Measurements from ENCODE around the gene HHIPL1. TPM values are rescaled to one million over a fixed set of nuclear protein-coding genes. Genes with fewer than 3 reads are reported as not detected.

HHIPL1 gene
- total RNA-seq, 1 donor from 2014 or later = 0.32 TPM

DNA sequence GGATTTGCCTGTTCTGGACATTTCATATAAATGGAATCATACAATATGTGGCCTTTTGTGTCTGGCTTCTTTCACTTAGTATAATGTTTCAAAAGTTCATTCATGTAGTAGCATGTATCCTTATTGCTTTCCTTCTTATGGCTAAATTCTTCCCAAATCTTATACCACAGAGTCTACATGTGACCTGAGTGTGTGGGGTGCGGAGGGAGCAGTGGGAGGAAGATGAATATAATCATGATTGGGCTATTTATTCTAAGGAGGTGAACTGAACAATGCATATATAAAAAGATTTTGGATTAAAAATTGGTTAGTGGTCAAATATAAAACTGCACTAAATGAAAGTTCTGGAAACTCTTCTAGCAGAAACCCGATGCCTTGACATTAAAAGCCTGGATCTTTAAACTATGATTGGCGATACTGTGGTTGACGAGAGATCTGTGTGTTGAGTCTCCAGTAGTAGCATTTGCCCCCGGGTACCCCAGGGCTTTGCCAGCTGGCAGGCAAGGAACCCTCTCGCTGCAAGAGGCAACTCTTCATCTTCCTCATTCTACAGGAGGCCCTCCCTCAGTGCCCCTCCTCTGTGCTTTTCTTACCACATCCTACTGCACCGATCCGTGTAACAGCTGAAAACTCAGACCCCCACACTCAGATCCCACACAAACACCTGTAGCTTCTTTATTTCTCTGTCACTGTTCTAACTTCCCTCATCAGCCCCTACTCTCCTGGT, 41.8 kb downstream of the HHIPL1 start:
- DNase-seq (ENCODE audit: low read depth) = no peak

DNA sequence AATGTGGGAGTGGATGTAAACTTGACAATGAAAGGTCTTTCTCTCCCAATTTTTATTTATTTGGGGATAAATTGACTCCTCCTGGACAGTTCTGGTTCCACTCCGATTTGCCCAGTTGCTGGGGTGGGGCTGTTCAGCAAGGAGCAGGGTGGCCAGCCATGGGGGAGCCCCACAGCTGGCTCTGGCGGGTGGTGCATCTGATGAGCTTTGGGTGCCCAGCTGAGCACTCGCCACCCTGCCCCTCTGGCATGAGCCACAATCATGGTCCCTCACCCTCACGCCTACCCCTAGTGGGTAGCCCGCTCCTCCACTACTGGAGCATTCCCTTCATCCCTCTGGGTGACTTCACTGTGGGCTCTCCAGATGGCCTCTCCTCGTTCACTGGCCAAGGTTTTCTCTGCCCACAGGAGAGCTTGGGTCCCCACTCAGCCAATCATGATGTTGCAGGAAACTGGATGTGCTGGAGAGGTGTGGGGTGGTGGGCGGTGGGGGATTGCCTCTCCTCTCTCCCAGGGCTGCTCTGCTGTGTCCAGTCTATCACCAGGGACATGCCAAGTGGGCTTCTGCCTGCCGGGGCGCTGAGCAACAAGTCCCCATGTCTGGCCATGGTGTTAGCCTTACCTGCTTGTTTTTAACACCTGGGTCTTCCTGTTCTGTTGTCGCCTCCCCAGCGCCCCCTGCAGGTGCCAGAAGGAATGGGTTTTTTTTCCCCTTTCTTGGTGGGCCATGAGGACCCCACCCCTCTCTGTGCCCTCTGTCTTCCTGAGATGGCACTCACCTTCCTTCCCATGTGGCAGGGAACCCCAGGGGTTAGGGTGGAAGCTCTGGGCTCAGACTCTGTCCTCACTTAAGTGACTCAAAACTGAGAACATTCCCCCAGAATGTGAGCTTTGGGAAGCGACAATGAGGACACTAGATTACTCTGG, 42.6 kb downstream of the HHIPL1 start:
- no peak for DNase-seq (ENCODE audit: low read depth)

DNA sequence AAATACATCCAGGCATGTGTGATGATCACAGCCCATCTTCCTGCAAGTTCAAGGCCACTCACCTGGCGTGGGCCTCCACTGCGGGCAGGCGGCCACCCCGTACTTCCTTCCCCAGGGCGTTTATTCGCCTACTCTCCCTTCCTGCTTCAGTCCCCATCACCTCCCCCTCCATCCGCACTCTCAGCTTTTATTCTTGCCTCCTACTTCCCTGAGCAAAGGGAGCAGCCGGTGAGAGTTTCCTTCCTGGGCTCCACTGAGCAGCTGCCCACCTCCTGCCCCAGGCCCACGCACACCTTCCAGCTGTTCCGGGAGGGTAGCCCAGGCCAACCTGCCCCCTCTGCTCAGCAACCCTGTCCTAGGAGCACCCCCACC, 43.3 kb downstream of the HHIPL1 start:
- DNase-seq (ENCODE audit: low read depth) = no peak

DNA sequence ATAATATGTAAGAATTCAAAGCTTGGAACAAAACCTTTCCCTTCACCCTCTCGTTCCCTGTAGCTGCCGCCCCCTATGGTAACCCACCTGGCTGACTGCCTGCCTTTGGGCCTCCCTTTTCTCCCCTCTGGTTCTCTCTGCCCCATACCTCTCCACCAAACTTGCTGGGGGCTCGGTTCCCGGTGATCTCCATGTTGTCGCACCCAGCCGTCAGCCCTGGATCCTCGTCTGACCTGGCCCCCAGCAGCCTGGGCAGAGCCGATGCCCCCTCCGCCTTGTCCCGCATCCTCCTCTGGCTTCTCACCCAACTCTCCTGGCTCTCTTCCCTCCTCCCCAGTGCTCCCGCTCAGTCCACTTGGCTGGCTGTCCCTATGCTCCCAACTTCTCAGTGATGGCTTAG, 43.7 kb downstream of the HHIPL1 start:
- no peak for DNase-seq (ENCODE audit: low read depth)

DNA sequence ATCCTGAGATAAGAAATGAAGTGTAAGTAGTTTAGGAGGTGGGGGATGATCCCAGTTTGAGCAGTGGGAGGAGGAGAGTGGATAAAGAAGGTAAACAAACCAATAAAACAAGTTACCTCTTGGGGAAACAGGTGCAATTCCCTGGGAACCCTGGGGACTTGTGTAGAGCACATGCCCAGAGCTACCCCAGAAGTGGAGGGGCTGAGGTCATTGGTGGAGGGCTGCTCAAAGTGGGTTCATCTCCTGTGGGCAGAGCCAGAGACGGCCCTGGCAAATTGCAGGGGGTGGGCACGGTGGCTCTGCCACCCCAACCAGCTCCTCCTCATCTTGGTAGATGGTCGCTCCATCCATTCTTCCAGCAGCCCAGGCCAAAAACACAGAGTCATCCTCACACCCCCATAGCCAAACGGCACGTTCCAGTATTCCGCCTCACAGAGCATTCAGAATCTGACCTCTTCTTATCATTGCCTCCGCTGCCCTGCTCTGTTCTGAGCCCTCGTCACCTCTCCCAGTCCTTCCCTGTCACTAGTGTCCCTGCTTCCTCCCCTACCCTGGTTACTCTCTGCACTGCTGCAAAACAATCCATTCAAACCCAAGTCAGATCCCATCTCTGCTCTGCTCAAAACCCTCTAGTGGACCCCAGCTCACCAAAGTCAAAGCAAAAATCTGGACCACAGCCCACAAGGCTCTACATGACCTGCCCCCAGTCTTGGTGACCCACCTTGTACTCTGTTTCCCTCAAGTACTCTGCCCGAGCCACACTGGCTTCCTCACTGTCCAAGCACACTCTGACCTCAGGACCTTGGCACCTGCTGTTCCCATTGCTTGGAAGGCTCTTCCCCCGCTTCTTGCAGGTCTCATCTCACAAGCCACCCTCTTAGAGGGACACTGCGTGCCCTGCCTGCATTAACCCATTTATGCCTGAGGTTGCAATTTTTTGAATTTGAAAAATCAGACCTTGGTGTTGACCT, 44.6 kb downstream of the HHIPL1 start:
- no peak for DNase-seq (ENCODE audit: low read depth)

DNA sequence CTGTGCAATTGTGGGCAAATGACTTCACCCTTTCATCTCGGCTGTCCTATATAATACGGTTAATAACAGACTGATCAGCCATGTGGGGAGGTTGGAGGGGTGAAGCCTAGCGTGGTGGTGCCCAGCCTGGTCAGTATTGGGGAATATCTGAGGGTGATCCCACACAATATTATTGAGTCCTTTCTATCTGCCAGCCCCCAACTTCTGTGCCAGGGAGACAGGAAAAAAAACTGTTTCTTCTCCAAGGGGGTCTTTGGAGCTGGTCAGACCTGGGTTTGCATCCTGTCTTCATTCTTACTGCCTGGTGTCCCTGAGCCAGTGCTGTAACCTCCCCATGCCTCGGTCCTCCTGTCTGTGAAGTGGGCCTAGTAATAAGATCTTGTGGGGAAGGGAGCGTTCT, 45.7 kb downstream of the HHIPL1 start:
- no peak for DNase-seq (ENCODE audit: low read depth)

DNA sequence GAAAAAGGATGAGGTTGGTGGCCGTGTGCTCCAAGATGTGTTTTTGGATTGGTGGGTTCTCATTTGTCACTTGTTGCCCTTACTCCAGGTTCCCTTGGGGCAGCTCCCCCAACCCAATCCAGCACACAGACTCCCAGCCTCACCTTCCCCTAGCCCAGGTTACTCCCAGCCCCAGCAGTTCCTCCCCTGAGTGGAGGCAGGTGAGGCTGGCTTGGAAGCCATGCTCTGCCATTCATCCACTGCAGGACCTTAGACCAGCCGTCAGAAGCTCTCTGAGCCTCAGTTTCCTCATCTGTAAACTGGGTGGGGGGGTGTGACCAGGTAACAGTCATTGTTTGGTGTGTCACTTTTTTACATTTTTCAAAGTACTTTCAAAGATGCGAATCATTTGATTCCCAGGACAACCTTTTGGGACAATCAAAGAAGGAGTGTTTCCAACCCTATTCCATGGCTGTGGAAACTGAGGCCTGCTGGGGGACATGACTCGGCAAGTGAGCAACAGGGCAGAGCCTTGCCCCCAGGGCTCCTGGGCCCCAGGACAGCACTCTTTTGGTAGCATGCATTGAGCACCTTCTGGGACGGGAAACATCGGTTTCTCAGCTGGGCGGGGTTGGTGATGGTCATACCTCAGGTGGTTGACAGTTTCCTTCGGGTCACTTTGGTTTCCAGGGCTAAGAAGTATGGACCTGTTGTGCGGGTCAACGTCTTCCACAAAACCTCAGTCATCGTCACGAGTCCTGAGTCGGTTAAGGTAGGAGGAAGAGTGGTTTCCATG, 46.4 kb downstream of the HHIPL1 start:
- no peak for DNase-seq (ENCODE audit: low read depth)

DNA sequence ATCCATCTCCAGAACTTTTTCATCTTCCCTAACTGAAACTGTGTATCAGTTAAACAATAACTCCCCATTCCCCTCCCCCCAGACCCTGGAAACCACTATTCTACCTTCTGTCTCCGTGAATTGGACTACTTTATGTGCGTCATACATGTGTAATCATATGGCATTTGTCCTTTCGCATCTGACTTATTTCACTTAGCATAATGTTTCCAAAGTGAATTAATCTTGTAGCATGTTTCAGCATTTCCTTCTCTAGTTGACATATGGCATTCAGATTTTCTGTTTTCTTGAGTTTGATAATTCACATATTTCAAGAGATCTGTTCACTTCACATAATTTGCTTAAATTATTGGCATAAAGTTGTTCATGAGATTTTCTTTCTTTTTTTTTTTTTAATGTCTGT, 49.0 kb downstream of the HHIPL1 start:
- no peak for DNase-seq (ENCODE audit: low read depth)

DNA sequence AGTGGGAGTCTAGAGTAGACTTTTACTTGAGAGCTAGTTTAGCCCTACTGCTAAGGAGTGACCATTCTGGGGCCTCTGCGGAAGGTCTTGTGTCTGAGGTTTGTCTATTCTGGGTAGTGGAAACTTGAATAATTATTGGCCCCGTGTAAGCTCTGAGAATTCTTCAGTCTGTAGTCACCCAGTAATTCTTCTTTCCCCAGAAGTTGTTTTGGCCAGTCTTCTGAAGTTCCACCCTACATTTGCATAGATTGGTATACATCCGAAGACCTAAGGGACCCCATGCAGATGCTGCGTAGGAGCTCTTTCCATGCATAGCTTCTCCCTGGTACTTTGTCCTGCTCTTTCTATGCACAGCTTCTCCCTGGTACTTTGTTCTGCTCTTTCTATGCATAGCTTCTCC, 52.0 kb downstream of the HHIPL1 start:
- no peak for DNase-seq (ENCODE audit: low read depth)

DNA sequence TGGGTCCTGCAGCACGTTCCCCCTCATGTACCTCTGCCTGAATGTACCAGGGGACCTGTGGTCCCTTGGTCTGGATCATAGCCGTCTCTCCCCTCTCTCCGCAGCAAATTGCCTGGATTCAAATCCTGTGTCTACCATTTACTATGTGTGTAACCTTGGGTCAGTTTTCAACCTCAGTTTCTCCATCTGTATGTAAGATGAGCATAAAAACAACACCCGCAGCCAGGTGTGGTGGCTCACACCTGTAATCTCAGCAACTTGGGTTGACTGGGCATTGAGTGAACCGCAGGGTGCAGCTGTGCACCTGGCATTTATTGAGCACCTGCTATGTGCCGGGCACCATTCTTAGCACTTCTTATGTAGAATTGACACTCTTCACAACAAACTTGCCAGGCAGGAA, 53.3 kb downstream of the HHIPL1 start:
- no peak for DNase-seq (ENCODE audit: low read depth)

DNA sequence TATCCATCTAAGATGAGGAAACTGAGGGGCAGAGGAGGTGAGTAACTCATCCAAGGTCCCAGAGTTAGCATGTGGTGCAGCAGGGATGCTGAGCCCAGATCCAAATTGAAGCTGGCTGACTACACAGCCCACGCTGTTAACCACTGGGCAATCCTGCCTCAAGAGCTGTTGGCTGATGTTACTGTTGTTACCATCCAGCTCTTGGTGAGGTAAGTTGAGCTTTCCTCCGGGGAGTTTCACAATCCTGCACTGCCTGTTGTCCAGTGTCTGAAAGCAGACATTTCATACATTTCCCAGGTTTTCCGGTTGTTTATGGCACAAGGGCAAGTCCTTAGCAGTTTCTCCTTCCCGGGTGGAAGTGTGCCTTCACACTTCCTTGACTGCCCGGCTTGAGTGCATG, 53.7 kb downstream of the HHIPL1 start:
- no peak for DNase-seq (ENCODE audit: low read depth)

DNA sequence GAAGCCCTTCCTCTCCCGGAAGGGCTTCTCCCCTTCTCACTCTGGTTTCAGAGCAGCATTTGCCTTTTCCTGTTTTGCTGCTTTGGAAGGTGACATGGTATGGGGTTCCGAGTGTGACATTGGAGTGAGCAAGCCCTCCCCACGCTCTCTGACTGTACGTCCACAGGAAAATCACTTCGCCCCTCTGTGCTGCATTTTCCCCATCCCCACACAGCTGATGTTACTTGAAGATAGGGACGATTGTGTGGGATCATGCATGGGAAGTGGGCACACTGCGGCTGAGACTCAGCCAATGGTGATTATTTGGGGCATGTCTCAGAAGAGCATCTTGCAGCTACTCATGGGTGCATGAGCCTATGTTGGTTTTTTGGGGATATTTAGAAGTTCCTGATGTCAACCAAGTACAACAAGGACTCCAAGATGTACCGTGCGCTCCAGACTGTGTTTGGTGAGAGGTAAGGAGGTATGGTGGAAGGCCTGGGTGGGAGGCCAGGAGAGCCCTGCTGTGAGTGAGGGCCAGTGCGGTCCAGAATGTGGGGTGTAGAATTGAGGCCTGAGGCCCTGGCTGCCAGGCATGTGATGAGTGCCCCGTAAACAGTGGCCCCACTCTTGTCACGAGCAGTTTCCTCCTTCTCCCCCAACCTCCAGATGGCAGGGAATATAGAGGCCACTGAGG, 54.3 kb downstream of the HHIPL1 start:
- no peak for DNase-seq (ENCODE audit: low read depth)

DNA sequence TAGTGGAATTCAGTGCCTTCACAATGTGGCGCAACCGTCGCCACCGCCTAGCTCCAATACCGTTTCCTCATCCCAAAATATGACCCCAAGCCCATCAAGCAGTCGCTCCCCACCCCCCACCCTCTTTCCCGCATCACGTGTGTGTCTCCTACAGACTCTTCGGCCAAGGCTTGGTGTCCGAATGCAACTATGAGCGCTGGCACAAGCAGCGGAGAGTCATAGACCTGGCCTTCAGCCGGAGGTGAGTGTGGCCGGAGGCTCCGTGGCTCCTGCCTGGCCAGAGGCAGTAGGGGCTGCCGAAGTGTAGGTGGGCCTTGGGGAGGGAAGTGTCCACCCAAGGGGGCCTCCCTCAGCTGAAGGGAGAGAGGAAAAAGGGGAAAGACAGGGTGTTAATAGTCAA, 54.9 kb downstream of the HHIPL1 start:
- DNase-seq (ENCODE audit: low read depth) = no peak

DNA sequence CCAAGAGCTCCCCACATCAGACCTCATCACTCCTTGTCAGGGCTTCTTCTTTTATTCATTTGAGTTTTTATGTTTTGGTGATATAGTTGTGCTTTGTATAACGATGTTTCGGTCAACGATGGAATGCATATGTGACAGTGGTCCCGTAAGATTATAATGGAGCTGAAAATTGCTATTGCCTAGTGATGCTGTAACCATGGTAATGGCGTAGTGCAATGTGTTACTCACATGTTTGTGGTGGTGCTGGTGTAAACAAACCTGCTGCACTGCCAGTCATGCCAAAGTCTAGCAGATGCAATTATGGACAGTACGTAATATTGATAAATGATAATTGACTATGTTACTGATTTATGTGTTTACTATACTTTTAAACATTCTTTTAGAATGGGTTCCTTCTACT, 55.5 kb downstream of the HHIPL1 start:
- no peak for DNase-seq (ENCODE audit: low read depth)

DNA sequence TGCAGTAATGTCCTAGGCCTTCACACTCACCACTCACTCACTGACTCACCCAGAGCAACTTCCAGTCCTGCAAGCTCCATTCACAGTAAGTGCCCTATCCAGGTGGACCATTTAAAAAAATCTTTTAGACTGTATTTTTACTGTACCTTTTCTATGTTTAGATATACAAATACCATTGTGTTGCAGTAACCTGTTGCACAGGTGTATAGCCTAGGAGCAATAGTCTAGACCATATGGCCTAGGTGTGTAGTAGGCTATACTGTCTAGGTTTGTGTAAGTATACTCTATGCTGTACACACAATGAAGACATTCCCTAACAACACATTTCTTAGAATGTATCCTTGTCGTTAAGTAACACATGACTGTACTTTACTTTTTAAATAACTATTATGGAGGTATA, 56.3 kb downstream of the HHIPL1 start:
- no peak for DNase-seq (ENCODE audit: low read depth)

DNA sequence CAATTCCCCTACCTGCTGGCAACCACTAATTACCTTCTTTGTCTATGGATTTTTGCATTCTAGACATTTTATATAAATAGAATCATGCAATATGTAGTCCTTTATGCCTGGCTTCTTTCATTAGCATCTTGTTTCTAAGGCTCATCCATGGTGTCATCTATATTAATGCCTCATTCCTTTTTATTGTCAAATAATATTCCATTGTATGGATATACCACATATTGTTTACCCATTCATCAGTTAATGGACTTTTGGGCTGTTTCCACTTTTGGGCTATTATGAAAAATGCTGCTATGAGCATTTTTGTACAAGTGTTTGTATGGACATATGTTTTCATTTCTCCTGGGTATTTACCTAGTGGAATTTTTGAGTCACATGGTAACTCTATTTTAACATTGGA, 57.2 kb downstream of the HHIPL1 start:
- DNase-seq (ENCODE audit: low read depth) = no peak

DNA sequence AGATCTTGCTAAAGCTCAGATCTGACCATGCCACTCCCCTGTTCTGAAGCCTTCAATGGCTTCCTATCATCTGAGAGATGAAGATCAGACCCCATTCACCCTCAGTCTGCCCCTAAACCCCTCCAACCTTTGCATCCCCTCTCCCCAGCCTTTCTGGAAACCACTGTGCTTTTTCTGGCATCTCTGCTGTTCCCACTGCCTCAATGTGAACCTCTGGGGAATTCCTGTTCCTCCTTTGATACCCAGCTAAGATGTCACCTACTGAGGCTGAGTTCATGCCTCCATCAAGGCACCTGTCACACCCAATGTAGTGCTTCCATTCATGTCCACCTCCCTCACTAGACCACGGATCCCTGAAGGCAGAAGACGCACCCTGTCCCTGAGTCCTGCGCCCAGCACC, 58.5 kb downstream of the HHIPL1 start:
- DNase-seq (ENCODE audit: low read depth) = no peak

DNA sequence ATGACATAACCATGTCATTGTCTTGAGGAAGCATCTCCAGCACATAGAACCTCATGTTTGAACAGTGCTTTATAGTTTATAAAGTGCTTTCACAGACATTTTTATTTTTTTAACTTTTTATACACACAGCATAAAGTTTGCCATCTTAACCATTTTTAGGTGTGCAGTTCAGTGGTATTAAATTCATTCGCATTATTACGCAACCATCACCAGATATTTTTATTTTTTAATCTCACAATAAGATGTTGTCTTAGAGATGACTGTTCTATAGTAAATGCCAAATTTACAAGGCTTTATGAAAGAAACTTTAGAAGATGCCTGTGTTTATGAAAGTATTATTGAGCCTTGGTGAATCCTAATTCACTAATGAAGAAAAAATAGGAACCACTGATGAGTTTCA, 59.1 kb downstream of the HHIPL1 start:
- no peak for DNase-seq (ENCODE audit: low read depth)

DNA sequence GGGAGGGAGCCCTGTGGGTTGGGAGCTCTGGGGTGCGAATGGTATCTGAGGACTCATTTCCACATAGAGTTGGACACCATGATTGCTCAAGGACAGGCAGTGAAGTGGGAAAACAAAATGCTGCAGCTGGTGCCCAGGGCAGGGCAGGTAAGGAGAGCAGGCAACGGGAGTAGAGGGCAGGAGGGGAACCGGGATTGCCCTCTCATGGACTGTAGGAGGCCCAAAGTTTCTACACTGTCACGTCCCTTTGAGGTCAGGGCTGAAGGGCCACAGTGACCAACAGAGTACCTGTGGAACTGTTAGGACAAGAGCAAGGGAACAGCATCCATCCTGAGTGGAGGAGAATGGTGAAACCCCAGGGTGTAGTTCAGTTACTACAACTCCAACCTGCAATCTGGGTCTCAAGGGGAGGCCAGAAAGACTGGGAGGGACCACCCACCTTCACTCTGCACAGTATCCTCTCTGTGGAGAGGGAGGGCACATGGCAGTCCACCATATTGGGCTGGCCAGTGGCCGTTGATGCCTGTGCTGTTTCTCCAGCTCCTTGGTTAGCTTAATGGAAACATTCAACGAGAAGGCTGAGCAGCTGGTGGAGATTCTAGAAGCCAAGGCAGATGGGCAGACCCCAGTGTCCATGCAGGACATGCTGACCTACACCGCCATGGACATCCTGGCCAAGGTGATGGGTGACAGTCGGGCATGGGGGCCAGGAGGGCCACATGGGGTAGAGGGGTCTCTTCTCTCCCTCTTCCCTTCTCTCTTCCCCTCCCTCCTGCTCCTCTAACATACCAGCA, 61.4 kb downstream of the HHIPL1 start:
- no peak for DNase-seq (ENCODE audit: low read depth)
